ENCODE data around the gene DPYSL4.
"Not testable (repeated sequence)": the region's sequence is repeated elsewhere in the genome, so short reads cannot be mapped to it uniquely, and the experiment has no call there.

DNA sequence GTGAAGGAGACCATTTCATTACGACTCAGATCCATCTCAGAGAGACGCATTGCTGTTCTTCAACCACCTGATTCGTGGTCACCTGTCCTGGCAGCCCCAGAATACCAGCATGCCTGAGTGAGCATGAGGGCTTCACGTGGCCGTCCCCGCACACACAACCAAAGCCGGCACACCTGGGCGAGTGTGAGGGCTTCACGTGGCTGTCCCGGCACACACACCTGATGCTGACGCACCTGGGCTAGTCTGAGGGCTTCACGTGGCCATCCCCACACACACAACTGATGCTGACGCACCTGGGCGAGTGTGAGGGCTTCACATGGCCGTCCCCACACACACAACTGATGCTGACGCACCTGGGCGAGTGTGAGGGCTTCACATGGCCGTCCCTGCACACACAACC, 34.2 kb downstream of the DPYSL4 start:
- TF ChIP-seq, protein P1, sequence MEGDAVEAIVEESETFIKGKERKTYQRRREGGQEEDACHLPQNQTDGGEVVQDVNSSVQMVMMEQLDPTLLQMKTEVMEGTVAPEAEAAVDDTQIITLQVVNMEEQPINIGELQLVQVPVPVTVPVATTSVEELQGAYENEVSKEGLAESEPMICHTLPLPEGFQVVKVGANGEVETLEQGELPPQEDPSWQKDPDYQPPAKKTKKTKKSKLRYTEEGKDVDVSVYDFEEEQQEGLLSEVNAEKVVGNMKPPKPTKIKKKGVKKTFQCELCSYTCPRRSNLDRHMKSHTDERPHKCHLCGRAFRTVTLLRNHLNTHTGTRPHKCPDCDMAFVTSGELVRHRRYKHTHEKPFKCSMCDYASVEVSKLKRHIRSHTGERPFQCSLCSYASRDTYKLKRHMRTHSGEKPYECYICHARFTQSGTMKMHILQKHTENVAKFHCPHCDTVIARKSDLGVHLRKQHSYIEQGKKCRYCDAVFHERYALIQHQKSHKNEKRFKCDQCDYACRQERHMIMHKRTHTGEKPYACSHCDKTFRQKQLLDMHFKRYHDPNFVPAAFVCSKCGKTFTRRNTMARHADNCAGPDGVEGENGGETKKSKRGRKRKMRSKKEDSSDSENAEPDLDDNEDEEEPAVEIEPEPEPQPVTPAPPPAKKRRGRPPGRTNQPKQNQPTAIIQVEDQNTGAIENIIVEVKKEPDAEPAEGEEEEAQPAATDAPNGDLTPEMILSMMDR (IDR thresholded peaks at IDR 0.05; ENCODE audit: low read length), result not testable (repeated sequence)
- TF ChIP-seq EZH2 (IDR thresholded peaks at IDR 0.05; ENCODE audit: borderline replicate concordance, low read length), result not testable (repeated sequence)

Data from OCI-LY1 (cell line).